Gastroesophageal sphincter (tissue), 4 donors: ENCODE results near the gene ACSM2B. TPM values are rescaled to one million over a fixed set of nuclear protein-coding genes. Genes with fewer than 3 reads are reported as not detected.

Experiments used
- small RNA-seq, 4 donors: library from RNA; depleted of rRNA; stranded (forward); fragments of <200 nt; gene quantifications; one replicate each; pipeline ENCODE3, GENCODE V24; 2016
- total RNA-seq, 4 donors: library from RNA; depleted of rRNA; stranded (reverse); fragments of >200 nt; gene quantifications; one replicate each; pipeline ENCODE4 v1.1.0, GENCODE V29; 2016

Gene ACSM2B
- total RNA-seq, 4 donors from 2014 or later: 0.13 TPM; not detected in 3

Small RNA genes within 50 kb of the gene (small RNA-seq; reads per million reads assigned to genes)
- gene AC141273.3: 0 reads per million in 4 donors

Other genes starting within 250 kb of the ACSM2B start
- under 1 TPM in 1 of 4 donors, not detected in 3; 0.10 TPM for gene GP2, start 248.9 kb downstream of the ACSM2B start, total RNA-seq
- not detected for gene UMOD, start 223.7 kb downstream of the ACSM2B start, total RNA-seq
- gene PDILT, start 171.6 kb downstream of the ACSM2B start, total RNA-seq: not detected
- gene ACSM5, start 166.8 kb downstream of the ACSM2B start, total RNA-seq: 1 to 10 TPM; 1.3 to 5.4 (median 5.0) TPM
- under 1 TPM in 1 of 4 donors, not detected in 3; 0.15 TPM for gene ACSM2A, start 124.8 kb downstream of the ACSM2B start, total RNA-seq
- gene ACSM1, start 121.3 kb upstream of the ACSM2B start, total RNA-seq: 1 to 10 TPM in 1 of 4 donors, under 1 TPM in 3; 0.46 to 1.2 (median 0.74) TPM
- gene THUMPD1, start 165.5 kb upstream of the ACSM2B start, total RNA-seq: 100 to 1,000 TPM in 2 of 4 donors, 10 to 100 TPM in 2; 59.6 to 120 (median 91.8) TPM
- 10 to 100 TPM in 1 of 4 donors, 1 to 10 TPM in 3; 4.5 to 24.8 (median 6.8) TPM for gene ACSM3, start 187.6 kb upstream of the ACSM2B start, total RNA-seq
- 10 to 100 TPM in 3 of 4 donors, 1 to 10 TPM in 1; 7.7 to 21.8 (median 12.2) TPM for gene ERI2, start 230.1 kb upstream of the ACSM2B start, total RNA-seq
- gene REXO5, start 230.2 kb upstream of the ACSM2B start, total RNA-seq: 1 to 10 TPM; 2.2 to 6.9 (median 3.7) TPM